Ishikawa (cell line): ENCODE data around the gene TAC4.

ENCODE experiments used
- CEBPB ChIP-seq: IDR thresholded peaks from 2 replicates; pipeline ENCODE4 v1.6.1; 2012
- CREB1 ChIP-seq: IDR thresholded peaks from 2 replicates; pipeline ENCODE4 v1.6.1; 2012; ENCODE audit warnings: low read depth
- EGR1 ChIP-seq: IDR thresholded peaks from 2 replicates; pipeline ENCODE4 v1.6.1; 2012
- EP300 ChIP-seq: IDR thresholded peaks from 2 replicates; pipeline ENCODE4 v1.6.1; 2012; ENCODE audit warnings: borderline replicate concordance
- FOXM1 ChIP-seq: IDR thresholded peaks from 2 replicates; pipeline ENCODE4 v1.6.1; 2012; ENCODE audit warnings: low read depth, borderline replicate concordance
- NFIC ChIP-seq: IDR thresholded peaks from 2 replicates; pipeline ENCODE4 v1.6.1; 2012
- RAD21 ChIP-seq: IDR thresholded peaks from 2 replicates; pipeline ENCODE4 v1.6.1; 2012; ENCODE audit warnings: low read depth
- TAF1 ChIP-seq: IDR thresholded peaks from 2 replicates; pipeline ENCODE4 v1.6.1; 2012; ENCODE audit warnings: low read depth, mild to moderate bottlenecking
- TCF12 ChIP-seq: IDR thresholded peaks from 2 replicates; pipeline ENCODE4 v1.6.1; 2012; ENCODE audit warnings: low read depth
- ZBTB7A ChIP-seq: IDR thresholded peaks from 2 replicates; pipeline ENCODE4 v1.6.1; 2012; ENCODE audit warnings: low read depth
- TF ChIP-seq, protein P1 (sequence below): IDR thresholded peaks from 2 replicates; pipeline ENCODE4 v1.6.1; 2012
- TF ChIP-seq, protein P2 (sequence below): IDR thresholded peaks from 2 replicates; pipeline ENCODE4 v1.6.1; 2012
- TF ChIP-seq, protein P3 (sequence below): IDR thresholded peaks from 2 replicates; pipeline ENCODE4 v1.6.1; 2012; ENCODE audit warnings: low read depth, mild to moderate bottlenecking

DNA sequence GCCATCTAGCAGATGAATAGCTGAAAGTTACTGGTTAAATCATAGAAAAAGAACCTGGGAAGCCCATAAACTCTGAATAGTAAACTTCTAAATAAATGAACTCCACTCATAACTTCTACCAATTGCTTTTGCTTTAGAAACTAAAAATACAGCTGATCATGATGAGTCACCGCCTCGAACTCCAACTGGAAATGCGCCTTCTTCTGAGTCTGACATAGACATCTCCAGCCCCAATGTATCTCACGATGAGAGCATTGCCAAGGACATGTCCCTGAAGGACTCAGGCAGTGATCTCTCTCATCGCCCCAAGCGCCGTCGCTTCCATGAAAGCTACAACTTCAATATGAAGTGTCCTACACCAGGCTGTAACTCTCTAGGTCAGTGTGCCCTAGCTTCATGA lies 49.7 kb downstream of the TAC4 start:
- TF ChIP-seq EGR1 (no peak), EP300 (no peak), CREB1 (no peak), RAD21 (no peak), TCF12 (no peak), FOXM1 (no peak), CEBPB (no peak), TAF1 (no peak), NFIC (no peak), ZBTB7A (no peak)
- TF ChIP-seq, protein P1, sequence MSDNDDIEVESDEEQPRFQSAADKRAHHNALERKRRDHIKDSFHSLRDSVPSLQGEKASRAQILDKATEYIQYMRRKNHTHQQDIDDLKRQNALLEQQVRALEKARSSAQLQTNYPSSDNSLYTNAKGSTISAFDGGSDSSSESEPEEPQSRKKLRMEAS: no peak
- TF ChIP-seq, protein P2, sequence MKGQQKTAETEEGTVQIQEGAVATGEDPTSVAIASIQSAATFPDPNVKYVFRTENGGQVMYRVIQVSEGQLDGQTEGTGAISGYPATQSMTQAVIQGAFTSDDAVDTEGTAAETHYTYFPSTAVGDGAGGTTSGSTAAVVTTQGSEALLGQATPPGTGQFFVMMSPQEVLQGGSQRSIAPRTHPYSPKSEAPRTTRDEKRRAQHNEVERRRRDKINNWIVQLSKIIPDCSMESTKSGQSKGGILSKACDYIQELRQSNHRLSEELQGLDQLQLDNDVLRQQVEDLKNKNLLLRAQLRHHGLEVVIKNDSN: no peak
- TF ChIP-seq, protein P3, sequence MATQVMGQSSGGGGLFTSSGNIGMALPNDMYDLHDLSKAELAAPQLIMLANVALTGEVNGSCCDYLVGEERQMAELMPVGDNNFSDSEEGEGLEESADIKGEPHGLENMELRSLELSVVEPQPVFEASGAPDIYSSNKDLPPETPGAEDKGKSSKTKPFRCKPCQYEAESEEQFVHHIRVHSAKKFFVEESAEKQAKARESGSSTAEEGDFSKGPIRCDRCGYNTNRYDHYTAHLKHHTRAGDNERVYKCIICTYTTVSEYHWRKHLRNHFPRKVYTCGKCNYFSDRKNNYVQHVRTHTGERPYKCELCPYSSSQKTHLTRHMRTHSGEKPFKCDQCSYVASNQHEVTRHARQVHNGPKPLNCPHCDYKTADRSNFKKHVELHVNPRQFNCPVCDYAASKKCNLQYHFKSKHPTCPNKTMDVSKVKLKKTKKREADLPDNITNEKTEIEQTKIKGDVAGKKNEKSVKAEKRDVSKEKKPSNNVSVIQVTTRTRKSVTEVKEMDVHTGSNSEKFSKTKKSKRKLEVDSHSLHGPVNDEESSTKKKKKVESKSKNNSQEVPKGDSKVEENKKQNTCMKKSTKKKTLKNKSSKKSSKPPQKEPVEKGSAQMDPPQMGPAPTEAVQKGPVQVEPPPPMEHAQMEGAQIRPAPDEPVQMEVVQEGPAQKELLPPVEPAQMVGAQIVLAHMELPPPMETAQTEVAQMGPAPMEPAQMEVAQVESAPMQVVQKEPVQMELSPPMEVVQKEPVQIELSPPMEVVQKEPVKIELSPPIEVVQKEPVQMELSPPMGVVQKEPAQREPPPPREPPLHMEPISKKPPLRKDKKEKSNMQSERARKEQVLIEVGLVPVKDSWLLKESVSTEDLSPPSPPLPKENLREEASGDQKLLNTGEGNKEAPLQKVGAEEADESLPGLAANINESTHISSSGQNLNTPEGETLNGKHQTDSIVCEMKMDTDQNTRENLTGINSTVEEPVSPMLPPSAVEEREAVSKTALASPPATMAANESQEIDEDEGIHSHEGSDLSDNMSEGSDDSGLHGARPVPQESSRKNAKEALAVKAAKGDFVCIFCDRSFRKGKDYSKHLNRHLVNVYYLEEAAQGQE: no peak
